Thoracic aorta (tissue), 2 donors: ENCODE measurements around the gene MTAP. TPM values are rescaled to one million over a fixed set of nuclear protein-coding genes. Genes with fewer than 3 reads are reported as not detected.

ENCODE experiments used
- ATAC-seq: fragments of 150-250 bp; one replicate; pipeline ENCODE4 v1.8.0; 2017; ENCODE audit warnings: low read depth; ENCODE audit not compliant: insufficient number of reproducible peaks, low FRiP score
- DNase-seq: peaks from one replicate; pipeline ENCODE4 v3.0.0-alpha.2; 2020; ENCODE audit warnings: low spot score
- H3K27ac ChIP-seq, 2 donors: fragments of 200-600 bp; sonication (generic); 1 replicate in 1 of 2; 2 replicates in 1 of 2; pipeline ENCODE4 v1.5.1; 2016; ENCODE audit warnings: mild to moderate bottlenecking in 2 of 2, moderate library complexity in 2 of 2
- H3K27me3 ChIP-seq: fragments of 200-600 bp; sonication (generic); replicated peaks from 2 replicates; pipeline ENCODE4 v1.6.0; 2016; ENCODE audit warnings: mild to moderate bottlenecking; ENCODE audit not compliant: insufficient read depth
- H3K36me3 ChIP-seq: fragments of 200-600 bp; sonication (generic); one replicate; pipeline ENCODE4 v1.5.1; 2016
- H3K4me1 ChIP-seq, 2 donors: fragments of 200-600 bp; sonication (generic); 1 replicate in 1 of 2; 2 replicates in 1 of 2; pipeline versions ENCODE4 v1.5.1 to v1.6.0; 2016; ENCODE audit warnings: low read depth in 2 of 2, mild to moderate bottlenecking in 1 of 2; ENCODE audit not compliant: control insufficient read depth in 1 of 2
- H3K4me3 ChIP-seq: fragments of 200-600 bp; sonication (generic); 2 replicates; pipeline ENCODE4 v1.5.1; 2016; ENCODE audit warnings: mild to moderate bottlenecking
- H3K9me3 ChIP-seq: fragments of 200-600 bp; sonication (generic); 2 replicates; pipeline ENCODE4 v1.5.1; 2016
- total RNA-seq, 2 donors: library from RNA; depleted of rRNA; stranded (reverse); fragments of >200 nt; gene quantifications; one replicate each; pipeline versions ENCODE4 v1.1.0 to v1.2.3, GENCODE V29; 2016
- TF ChIP-seq, protein P1 (sequence below): fragments of 200-600 bp; sonication (generic); IDR thresholded peaks from one replicate; pipeline ENCODE4 v1.5.1; 2019; ENCODE audit warnings: antibody characterized with exemption

Gene MTAP
- total RNA-seq, 2 donors from 2014 or later = 16.9 to 26.2 TPM

DNA sequence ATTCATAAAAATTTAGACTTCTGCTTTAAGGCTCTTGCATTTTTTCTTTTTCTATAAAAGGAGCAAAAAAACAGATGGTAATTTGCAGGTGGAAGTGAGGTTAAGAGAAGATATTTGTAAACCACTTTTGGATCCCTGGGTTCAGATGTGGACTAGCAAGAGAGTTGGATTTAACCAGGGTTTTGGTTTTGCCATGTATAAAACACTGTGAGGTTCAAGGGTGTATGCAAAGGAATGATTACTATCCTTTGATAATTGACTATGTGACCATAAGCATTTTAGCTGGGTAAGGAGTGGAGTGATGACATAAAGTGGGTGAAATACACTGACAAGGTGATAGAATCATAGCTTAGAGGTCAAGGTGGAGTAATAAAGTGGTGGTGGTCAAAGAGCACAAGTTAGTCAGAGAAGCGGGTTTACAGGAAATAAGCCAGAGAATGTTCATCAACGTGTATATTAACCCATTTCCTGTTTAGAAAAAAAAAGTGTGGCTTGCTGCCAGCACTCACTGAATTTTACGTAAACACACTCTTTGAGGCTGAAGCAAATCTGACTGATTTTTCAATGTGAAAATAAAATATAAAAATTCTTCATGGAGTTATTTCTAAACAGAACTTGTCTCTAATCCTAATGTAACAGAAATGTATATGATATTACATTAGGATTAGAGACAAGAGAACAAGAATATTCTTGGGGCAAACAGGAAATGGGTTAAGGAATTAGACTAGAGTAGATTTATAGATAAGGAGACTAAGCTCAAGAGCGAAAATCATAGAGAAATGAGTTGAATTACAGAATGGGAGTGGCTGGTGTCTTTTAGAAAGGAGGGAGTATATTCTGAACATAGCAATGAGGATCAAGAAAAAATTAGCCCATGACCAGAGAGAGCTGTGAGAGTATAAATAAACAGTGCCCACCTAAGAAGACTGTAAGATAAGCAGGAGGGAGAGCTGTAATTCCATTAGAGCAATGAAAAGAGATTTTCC lies 117.2 kb downstream of the MTAP start:
- no peak for ATAC-seq
- Histone ChIP-seq H3K9me3 (no peaks in the 10 kb centered on the region), H3K27me3 (no peaks in the 10 kb centered on the region), H3K4me1 (no peaks in the 10 kb centered on the region), H3K4me3 (no peak overlapping the region), H3K36me3 (no peaks in the 10 kb centered on the region), H3K27ac (no peak overlapping the region)
- TF ChIP-seq, protein P1, sequence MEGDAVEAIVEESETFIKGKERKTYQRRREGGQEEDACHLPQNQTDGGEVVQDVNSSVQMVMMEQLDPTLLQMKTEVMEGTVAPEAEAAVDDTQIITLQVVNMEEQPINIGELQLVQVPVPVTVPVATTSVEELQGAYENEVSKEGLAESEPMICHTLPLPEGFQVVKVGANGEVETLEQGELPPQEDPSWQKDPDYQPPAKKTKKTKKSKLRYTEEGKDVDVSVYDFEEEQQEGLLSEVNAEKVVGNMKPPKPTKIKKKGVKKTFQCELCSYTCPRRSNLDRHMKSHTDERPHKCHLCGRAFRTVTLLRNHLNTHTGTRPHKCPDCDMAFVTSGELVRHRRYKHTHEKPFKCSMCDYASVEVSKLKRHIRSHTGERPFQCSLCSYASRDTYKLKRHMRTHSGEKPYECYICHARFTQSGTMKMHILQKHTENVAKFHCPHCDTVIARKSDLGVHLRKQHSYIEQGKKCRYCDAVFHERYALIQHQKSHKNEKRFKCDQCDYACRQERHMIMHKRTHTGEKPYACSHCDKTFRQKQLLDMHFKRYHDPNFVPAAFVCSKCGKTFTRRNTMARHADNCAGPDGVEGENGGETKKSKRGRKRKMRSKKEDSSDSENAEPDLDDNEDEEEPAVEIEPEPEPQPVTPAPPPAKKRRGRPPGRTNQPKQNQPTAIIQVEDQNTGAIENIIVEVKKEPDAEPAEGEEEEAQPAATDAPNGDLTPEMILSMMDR = no peak
- no peak for DNase-seq

DNA sequence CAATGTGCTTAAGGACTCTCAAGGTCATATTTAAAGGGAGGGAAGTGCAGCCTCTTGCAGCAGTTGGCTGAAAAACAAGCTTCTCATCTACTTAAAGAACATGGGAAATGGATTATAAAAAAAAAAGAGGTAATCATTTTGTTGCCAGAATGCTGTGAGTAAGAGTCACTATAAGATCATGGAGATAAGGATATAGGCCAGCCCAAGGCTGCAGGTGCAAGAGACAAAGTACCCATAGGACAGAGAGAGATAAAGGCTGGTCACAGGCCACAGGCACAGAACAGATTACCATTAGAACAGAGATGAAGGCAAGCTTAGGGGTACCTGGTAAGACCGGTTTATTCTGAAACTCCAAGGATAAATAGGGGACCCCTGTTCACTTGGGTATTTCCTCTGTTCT lies 121.3 kb downstream of the MTAP start:
- no peaks in the 10 kb centered on the region for H3K27me3 ChIP-seq
- H3K4me3 ChIP-seq = no peak overlapping the region
- H3K36me3 ChIP-seq = no peaks in the 10 kb centered on the region
- H3K27ac ChIP-seq = no peak overlapping the region
- TF ChIP-seq, protein P1 = no peak
- no peak for ATAC-seq
- H3K9me3 ChIP-seq = no peaks in the 10 kb centered on the region
- DNase-seq = no peak
- no peaks in the 10 kb centered on the region for H3K4me1 ChIP-seq

DNA sequence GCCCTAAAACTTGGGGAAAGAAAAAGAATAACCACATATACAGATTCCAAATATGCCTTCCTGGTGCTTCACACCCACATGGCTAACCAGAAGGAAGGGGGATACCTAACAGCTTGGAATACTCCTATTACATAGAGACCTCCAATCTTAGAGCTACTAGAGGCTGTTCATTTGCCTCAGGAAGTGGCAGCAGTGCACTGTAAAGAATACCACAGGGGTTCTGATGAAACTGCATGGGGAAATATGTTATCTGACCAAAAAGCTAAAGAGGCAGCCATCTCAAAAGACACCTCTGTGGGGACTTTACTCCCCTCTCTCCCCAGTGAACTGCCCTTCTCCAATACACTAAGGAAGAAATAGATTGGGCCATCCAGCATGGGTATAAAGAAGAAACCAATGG lies 125.3 kb downstream of the MTAP start:
- DNase-seq = no peak
- Histone ChIP-seq H3K4me3 (no peak overlapping the region), H3K27me3 (no peaks in the 10 kb centered on the region), H3K4me1 (no peaks in the 10 kb centered on the region), H3K36me3 (no peaks in the 10 kb centered on the region), H3K27ac (no peak overlapping the region), H3K9me3 (no peaks in the 10 kb centered on the region)
- no peak for ATAC-seq
- TF ChIP-seq, protein P1 = no peak

DNA sequence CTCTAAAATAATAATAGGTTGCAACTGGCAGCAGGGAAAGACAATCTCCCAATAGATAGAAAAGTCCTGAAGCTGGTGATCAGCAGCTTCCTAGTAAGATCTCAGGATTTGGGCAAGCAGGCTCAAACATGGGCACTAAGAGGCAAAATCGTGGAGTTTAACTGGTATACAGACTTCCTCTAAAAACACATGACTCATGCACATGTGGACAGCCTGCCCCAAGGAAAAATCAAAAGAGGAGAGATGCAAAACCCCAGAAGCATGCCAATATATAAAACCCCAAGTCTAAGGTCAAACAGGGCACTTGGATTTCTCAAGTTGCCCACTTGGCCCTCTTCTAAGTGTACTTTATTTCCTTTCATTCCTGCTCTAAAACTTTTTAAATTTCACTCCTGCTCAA lies 129.0 kb downstream of the MTAP start:
- H3K27ac ChIP-seq = no peak overlapping the region
- TF ChIP-seq, protein P1 = no peak
- H3K36me3 ChIP-seq = no peaks in the 10 kb centered on the region
- no peak overlapping the region for H3K4me3 ChIP-seq
- H3K4me1 ChIP-seq = no peaks in the 10 kb centered on the region
- DNase-seq (no peak), ATAC-seq (no peak)
- H3K9me3 ChIP-seq = no peaks in the 10 kb centered on the region
- H3K27me3 ChIP-seq = no peaks in the 10 kb centered on the region

DNA sequence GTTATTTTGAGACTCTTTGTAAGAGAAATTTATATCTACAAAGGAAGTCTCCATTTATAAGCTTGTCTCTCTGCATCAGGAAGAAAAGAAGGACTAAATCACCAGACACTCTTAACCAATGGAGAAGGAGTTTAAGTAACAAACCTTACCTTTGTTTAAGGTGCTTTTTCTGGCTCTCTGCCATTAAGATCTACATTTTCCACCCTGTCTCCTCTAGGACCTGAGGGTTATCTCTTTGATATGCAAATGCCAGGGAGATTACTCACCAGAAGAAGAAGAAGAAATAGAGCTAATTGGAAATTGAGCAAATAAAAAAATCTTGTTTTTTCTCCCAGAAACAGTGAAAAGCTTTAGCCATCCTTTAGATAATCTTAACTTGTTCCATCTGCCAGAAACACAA lies 130.8 kb downstream of the MTAP start:
- no peaks in the 10 kb centered on the region for H3K9me3 ChIP-seq
- ATAC-seq = no peak
- H3K27me3 ChIP-seq = no peaks in the 10 kb centered on the region
- no peak overlapping the region for H3K4me3 ChIP-seq
- H3K27ac ChIP-seq = no peak overlapping the region
- H3K4me1 ChIP-seq = no peaks in the 10 kb centered on the region
- no peaks in the 10 kb centered on the region for H3K36me3 ChIP-seq
- TF ChIP-seq, protein P1 = no peak
- DNase-seq = no peak
